NCI-H524 treated with DMSO at 0.1 percent for 48 hours (cell line): Measurements from ENCODE around the gene CDK13.

Experiments
- DNase-seq: peaks from one replicate; lab custom pipeline; 2025; lab: John Stamatoyannopoulos, UW

The CDK13 gene

DNA sequence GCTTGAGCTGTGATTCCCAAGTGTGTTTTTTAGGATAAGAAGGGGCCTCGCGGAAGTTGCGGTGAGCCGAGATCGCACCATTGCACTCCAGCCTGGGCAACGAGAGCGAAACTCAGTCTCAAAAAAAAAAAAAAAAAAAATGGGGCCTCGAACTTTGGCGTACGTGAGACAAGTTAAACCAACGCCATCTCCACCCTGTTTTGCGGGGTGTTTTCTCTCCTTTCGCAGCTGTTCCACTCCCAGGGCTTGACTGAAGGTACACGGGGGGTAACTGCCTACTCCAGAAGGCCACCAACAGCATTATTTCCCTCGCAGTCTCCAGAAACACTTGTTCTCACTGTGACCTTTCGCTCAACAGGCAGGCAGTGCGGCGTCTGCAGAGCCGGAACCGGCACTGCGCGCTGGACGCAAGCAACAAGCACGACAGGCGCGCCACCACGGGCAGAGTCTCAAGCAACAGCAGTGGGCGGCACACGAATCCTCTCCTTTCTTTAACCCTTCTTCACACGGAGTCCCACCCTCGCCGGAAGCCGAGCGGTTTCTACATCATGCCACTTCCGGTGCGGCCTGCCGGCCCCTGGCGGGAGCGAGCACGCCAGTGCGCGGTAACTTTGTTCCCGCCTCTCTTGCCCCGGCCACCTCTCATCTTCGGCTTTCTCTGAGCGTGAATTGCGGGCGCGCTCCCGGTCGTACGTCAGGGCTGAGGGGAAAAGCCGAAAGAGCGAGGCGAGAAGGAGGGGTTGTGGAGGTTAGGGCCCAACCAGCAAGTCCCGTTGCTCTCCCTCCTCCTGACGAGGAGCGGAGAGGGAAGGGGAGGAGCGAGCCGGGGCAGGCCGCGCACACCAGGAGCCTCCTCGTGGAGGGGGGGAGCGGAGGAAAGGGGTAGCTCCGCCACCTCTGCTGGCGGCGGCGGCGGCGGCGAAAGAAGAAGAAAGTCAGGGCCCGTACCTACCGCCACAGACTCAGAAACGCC, 814 bp upstream of the CDK13 start:
- peak; percentile 87 for DNase-seq

- DNase-seq, result no peak
Measured at GRCh38 chr7:39950473-39951225, 593 bp downstream of the CDK13 start.

DNA sequence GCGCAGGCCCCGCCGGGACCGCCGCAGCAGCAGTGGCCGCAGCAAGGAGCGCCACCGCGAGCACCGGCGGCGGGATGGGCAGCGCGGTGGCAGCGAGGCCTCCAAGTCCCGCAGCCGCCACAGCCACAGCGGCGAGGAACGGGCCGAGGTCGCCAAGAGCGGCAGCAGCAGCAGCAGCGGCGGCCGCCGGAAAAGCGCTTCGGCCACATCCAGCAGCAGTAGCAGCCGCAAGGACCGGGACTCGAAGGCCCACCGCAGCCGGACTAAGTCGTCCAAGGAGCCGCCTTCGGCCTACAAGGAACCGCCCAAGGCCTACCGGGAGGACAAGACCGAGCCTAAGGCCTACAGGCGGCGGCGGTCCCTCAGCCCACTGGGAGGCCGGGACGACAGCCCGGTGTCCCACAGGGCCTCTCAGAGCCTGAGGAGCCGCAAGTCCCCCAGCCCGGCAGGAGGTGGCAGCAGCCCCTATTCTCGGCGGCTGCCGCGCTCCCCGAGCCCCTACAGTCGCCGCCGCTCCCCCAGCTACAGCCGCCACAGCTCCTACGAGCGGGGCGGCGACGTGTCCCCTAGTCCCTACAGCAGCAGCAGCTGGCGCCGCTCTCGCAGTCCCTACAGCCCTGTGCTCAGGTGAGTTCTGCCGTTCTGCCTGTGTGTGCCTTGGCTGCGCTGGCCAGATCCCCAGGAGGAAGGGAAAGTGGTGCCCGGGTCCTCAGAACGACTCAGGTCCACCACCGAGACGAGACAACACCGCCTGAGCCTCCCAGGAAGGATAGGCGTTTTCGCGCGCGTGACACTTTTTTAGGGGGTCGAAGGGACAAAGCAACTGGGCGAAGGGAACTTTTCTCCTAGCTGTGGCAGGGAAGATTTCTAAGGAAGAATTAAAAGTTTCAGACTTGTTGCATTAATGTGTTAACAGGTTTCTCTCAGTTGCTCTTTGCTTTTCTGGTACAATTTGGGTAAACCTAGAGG, 1.5 kb downstream of the CDK13 start:
- no peak for DNase-seq

- no peak for DNase-seq
Measured at GRCh38 chr7:39952374-39952773, 2.3 kb downstream of the CDK13 start.

GRCh38 chr7:39952803-39953202, 2.7 kb downstream of the CDK13 start:
- no peak for DNase-seq

GRCh38 chr7:39954694-39955093, 4.6 kb downstream of the CDK13 start:
- no peak for DNase-seq

DNA sequence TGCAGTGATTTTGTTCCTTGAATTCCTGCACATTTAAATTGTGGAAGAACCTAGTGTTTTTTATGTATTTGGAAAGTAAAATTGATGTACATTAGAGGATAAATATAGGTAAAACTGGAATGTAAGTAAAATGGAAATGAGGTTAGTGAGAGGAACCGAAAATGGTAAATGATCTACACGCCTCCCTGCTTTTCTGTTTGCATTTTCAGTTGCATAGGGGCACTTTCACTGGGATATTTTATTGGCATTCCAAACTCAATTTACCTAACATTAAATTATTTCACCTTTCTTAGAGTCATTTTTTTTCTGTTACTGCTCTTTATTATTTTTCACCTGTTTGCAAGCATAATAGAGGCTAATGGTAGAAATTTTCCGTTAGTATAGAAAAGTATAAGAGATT, 8.0 kb downstream of the CDK13 start:
- DNase-seq, result no peak

- DNase-seq, result no peak
Measured at GRCh38 chr7:39967406-39968161, 17.5 kb downstream of the CDK13 start.

DNA sequence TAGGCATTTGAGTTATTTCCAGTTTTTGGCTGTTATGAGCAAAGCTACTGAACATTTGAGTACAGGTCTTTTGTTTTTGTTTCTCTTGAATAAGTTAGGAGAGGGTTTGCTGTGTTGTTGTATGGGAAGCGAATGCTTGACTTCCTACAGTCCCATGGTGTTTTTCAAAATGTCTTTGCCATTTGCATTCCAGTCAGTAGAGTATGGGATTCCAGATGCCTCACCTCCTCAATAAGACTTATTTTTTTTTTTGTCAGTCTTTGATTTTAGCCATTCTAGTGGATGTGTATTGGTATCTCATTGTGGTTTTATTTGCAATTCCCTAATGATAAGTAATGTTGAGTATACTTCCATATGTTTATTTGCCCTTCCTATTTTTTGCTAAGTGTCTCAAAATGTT, 19.4 kb downstream of the CDK13 start:
- DNase-seq, result no peak

DNA sequence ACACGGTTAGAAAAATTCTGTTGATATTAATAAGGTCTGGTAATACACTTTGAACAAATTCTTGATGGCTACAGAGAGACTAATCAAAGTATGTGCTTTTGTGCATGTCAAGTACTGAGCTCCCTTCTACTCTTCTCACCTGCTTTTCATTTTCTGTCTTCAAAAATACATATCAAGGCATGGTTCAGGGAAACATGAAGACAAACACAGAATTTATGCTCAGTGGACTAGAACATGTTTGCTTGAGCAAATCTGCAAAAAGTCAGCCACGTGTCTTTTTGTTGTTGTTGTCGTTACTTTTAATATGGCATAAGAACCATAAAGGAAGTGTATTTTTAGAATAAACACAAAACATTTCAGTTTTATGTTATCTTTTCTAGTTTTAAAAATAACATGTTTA, 21.9 kb downstream of the CDK13 start:
- no peak for DNase-seq

DNA sequence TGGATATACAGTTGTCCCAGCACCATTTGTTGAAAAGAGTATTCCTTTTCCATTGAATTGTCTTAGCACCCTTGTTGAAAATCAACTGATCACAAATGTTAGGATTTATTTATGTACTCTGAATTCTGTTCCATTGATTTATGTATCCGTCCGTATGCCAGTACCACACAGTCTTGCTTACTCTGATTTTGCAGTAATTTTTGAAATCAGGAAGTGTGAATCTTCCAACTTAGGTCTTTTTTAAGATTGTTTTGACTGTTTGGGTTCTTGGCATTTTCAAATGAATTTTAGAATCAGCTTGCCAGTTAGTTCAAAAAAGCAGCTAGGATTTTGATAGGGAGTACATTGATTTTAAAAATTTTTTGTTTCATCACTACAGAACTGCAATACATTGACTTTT, 23.7 kb downstream of the CDK13 start:
- DNase-seq, result no peak

DNA sequence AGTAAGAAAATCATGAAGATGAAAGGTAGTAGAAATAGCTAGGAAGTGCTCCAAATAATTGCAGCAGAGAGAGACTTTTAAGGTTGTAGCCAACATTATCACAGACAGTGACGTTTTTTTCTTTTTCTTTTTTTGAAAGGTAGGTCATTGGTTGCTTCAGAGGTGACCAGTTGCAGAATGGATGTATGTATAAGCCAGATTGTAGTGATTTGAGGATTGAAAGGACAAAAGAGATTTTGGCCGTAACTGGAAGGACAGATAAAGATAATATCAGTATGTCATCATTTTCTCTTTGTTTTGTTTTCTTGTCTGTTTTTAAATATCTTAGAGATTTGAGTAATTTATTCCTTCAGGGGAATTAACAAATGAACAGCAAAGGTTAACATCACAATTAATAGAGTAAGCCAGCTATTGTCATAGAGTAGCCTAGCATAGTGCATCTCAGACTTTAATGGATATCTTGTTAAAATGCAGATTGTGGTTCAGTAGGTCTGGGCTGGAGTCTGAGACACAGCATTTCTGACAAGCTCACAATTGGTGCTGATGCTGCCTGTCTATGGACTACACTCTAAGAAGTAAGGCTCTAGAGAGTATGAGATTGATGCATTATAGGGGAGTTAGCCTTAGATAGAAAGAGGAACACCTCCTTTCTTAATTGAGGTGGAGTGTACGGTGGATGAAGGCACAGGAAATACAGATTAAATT, 28.3 kb downstream of the CDK13 start:
- DNase-seq, result no peak

DNA sequence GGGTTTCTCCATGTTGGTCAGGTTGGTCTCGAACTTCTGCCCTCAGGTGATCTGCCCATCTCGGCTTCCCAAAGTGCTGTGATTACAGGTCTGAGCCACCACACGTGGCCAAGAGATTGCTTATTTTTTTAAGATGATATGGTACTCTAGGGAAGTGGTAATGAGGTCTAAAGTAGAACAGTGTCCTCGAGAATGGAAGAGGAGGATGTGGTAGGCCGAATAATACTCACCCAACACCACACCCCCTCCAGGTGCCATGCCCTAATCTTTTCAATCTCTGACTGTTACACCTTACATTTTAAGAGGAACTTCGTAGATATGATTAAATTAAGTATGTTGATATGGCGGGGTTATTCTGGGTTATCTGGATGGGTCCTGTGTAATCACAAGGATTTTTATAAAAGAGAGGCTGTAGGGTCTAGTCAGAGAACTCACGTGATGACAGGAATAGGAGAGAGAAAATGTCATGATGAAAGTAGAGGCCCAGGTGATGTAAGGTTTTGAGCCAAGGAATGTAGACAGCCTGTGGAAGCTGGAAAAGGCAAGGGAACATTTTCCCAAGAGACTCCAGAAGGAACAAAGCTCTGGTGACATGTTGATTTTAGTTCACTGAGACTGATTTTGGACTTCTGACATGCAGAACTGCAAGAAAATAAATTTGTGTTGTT, 29.5 kb downstream of the CDK13 start:
- DNase-seq, result no peak

DNA sequence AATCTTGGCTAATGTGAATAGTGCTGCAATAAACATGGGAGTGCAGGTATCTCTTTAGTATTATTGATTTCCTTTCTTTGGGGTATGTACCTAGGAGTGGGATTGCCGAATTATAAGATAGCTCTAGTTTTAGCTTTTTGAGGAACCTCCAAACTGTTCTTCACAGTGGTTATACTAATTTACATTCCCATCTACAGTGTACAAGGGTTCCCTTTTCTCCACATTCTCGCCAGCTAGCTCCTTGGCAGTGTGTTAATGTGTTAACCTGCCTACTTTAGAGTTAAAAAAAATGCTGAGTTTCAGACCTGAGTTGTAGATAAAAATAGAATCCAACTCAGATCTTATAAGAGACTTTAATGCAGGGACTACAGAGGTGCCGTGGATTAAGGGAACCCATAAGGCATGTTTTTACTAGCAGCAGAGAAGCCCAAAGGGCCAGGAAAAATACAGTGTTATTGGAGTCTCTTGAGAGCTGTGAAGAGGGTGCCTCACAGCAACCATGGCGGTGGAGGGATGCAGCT, 35.4 kb downstream of the CDK13 start:
- DNase-seq, result no peak

DNA sequence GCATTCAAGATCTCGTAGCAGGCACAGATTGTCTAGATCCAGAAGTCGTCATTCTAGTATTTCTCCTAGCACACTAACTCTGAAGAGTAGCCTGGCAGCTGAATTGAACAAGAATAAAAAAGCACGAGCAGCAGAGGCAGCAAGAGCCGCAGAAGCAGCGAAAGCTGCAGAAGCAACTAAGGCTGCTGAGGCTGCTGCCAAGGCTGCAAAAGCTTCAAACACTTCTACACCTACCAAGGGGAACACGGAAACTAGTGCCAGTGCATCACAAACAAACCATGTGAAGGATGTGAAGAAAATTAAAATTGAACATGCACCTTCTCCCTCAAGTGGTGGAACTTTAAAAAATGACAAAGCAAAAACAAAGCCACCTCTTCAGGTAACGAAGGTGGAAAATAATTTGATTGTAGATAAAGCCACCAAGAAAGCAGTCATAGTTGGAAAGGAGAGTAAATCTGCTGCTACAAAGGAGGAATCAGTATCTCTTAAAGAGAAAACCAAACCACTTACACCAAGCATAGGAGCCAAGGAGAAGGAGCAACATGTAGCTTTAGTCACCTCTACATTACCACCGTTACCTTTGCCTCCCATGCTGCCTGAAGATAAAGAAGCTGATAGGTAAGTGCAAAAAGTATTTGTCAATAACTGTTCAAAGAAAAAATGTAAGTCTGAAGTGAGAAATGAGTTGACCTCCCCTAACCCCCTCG, 37.7 kb downstream of the CDK13 start:
- DNase-seq, result no peak

- DNase-seq, result no peak
Measured at GRCh38 chr7:40000734-40001315, 50.8 kb downstream of the CDK13 start.

DNA sequence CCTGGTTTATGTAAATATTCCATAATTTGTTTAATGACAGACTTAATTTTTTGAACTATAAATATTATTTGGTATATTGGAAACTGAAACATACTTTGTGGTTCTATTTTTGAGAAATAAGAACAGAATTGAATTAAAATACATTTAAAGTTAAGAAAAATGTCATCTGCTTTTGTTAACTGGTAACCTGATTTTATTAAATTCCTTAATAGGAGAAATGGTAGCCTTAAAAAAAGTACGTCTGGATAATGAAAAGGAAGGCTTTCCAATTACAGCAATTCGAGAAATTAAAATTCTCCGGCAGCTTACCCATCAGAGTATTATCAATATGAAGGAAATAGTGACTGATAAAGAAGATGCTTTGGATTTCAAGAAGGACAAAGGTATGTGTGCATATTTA, 51.6 kb downstream of the CDK13 start:
- no peak for DNase-seq

DNA sequence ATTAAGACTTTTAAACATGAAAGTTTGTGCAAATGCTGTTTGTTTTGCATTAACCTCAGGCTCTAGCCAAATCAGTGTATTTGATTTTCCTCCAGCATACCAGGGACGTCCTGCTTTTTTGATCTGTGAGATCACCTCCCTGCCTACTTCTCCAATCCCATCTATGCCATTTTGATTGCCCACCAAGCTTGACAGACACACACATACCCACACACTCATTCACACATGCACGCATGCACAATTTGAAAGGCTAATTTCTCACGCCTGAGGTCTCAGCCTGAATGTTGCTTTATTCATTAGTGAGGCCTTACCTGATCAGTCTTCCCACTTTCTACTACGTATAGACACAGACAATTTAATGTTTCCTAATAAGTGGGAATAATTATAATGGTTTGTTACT, 53.5 kb downstream of the CDK13 start:
- no peak for DNase-seq
